GM12878 (cell line): ENCODE results near the gene GNPTG.

Experiments
- GABPA ChIP-seq: IDR thresholded peaks from 2 replicates; pipeline ENCODE4 v1.6.1; 2014; ENCODE audit warnings: antibody characterized with exemption, low read depth, mild to moderate bottlenecking, inconsistent platforms
- POLR2AphosphoS5 ChIP-seq: IDR thresholded peaks from 2 replicates; pipeline ENCODE4 v1.6.1; 2011; ENCODE audit warnings: mild to moderate bottlenecking, low read length, inconsistent platforms
- RAD21 ChIP-seq: IDR thresholded peaks from 2 replicates; pipeline ENCODE4 v1.6.1; 2011; ENCODE audit warnings: mild to moderate bottlenecking, low read depth, low read length, moderate library complexity; ENCODE audit not compliant: insufficient read depth
- YY1 ChIP-seq: IDR thresholded peaks from 2 replicates; pipeline ENCODE4 v1.6.1; 2011; ENCODE audit warnings: low read depth, mild to moderate bottlenecking, low read length
- TF ChIP-seq, protein P1 (sequence below), 3 experiments: IDR thresholded peaks in 2 of 3; conservative IDR thresholded peaks in 1 of 3; 2 replicates each; pipeline ENCODE4 v1.5.1; 2011; ENCODE audit warnings: low read depth in 3 of 3, low read length in 3 of 3, mild to moderate bottlenecking in 3 of 3, control low read depth in 2 of 3, moderate library complexity in 2 of 3, inconsistent platforms in 1 of 3, mixed read lengths in 1 of 3; ENCODE audit not compliant: control insufficient read depth in 2 of 3, insufficient read depth in 1 of 3; ENCODE audit errors: extremely low read depth in 1 of 3
- TF ChIP-seq, protein P2 (sequence below): fragments of 450-650 bp; IDR thresholded peaks from 2 replicates; pipeline ENCODE4 v1.6.1; 2017; ENCODE audit warnings: mild to moderate bottlenecking, moderate library complexity

DNA sequence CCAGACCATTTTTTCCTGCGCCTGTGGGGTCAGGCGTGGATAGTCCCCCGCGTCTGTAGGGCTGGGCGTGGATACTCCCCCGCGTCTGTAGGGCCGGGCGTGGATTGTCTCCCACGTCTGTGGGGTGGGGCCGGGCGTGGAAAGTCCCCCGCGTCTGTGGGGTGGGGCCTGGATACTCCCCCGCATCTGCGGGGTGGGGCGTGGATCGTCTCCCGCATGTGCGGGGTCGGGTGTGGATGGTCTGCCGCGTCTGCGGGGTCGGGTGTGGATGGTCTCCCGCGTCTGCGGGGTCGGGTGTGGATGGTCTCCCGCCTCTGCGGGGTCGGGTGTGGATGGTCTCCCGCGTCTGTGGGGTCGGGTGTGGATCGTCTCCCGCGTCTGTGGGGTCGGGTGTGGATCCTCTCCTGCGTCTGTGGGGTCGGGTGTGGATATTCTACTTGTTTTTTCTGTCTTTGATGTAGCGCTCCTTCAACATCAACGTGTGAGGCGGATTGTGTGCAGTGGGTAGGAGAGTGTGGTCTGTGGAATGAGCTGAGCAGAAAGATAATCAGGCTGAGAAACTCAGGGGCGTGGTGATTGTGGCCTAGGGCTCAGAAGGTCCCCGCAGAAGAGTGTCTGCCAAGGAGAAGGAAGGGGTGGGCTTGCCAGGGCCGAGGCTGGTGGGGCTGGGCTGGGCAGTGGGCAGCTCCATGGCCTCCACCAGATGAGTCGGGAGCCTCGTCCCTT is 3.2 kb downstream of the GNPTG start:
- TF ChIP-seq, protein P1, sequence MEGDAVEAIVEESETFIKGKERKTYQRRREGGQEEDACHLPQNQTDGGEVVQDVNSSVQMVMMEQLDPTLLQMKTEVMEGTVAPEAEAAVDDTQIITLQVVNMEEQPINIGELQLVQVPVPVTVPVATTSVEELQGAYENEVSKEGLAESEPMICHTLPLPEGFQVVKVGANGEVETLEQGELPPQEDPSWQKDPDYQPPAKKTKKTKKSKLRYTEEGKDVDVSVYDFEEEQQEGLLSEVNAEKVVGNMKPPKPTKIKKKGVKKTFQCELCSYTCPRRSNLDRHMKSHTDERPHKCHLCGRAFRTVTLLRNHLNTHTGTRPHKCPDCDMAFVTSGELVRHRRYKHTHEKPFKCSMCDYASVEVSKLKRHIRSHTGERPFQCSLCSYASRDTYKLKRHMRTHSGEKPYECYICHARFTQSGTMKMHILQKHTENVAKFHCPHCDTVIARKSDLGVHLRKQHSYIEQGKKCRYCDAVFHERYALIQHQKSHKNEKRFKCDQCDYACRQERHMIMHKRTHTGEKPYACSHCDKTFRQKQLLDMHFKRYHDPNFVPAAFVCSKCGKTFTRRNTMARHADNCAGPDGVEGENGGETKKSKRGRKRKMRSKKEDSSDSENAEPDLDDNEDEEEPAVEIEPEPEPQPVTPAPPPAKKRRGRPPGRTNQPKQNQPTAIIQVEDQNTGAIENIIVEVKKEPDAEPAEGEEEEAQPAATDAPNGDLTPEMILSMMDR (IDR thresholded peaks at IDR 0.05 in 2 of 3, conservative IDR thresholded peaks at IDR 0.05 in 1 of 3; ENCODE audit: control insufficient read depth in 2 of 3, extremely low read depth in 1 of 3, insufficient read depth in 1 of 3, low read depth in 3 of 3, low read length in 3 of 3): no peak
- TF ChIP-seq POLR2AphosphoS5 (no peak), RAD21 (no peak), GABPA (no peak), YY1 (no peak)
- TF ChIP-seq, protein P2, sequence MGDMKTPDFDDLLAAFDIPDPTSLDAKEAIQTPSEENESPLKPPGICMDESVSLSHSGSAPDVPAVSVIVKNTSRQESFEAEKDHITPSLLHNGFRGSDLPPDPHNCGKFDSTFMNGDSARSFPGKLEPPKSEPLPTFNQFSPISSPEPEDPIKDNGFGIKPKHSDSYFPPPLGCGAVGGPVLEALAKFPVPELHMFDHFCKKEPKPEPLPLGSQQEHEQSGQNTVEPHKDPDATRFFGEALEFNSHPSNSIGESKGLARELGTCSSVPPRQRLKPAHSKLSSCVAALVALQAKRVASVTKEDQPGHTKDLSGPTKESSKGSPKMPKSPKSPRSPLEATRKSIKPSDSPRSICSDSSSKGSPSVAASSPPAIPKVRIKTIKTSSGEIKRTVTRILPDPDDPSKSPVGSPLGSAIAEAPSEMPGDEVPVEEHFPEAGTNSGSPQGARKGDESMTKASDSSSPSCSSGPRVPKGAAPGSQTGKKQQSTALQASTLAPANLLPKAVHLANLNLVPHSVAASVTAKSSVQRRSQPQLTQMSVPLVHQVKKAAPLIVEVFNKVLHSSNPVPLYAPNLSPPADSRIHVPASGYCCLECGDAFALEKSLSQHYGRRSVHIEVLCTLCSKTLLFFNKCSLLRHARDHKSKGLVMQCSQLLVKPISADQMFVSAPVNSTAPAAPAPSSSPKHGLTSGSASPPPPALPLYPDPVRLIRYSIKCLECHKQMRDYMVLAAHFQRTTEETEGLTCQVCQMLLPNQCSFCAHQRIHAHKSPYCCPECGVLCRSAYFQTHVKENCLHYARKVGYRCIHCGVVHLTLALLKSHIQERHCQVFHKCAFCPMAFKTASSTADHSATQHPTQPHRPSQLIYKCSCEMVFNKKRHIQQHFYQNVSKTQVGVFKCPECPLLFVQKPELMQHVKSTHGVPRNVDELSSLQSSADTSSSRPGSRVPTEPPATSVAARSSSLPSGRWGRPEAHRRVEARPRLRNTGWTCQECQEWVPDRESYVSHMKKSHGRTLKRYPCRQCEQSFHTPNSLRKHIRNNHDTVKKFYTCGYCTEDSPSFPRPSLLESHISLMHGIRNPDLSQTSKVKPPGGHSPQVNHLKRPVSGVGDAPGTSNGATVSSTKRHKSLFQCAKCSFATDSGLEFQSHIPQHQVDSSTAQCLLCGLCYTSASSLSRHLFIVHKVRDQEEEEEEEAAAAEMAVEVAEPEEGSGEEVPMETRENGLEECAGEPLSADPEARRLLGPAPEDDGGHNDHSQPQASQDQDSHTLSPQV: no peak
